ENCODE measurements around the gene TMEM259. TPM values are rescaled to one million over a fixed set of nuclear protein-coding genes. Genes with fewer than 3 reads are reported as not detected.
A peak's percentile ranks its signal among the peaks of the same experiment; 100 is the strongest.

TMEM259 gene
- total and polyA plus RNA-seq, 3 donors from 2014 or later = 164 to 405 (median 339) TPM

DNA sequence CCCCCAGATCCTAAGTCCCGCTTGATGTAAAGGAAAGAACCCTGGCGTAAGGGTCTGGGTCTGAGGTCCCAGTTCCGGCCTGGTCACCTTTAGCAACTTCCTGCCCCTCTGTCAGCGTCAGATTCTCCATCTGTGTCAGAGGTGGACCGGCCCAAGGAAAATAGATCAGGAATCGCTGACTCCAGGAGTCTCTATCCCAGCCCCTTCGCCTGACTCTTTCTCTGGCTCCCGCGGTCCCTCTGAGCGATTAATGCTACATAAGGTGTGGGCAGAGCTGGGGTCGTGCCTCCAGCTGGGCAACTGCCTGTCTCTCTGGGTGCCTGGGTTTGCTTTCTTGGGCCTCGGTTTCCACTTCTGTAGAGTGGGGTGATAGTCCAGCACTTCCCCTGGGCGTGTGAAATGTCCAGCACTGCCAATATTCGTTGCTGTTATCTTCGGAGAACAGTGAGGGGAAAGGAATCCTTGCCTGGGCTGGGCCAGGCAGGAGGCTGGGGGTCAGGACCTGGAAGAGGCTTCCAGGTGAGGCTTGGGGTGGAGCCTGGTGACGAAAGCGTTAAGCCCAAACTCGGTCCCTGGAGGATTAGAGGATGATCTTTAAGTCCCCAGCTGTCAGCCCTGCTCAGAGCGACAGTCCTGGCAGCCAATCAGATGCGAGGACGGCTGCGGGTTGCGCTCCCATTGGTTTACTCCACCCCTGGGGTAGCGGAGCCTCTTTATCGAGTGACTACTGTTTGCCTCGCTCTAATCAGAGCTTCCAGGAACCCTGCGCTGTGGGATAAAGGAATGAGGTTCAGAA, 19.8 kb upstream of the TMEM259 start:
- peak; percentile 89 for DNase-seq
- H3K27me3 ChIP-seq = no peaks in the 10 kb centered on the region
- H3K36me3 ChIP-seq (ENCODE audit: low read depth, missing control alignments) = no peaks in the 10 kb centered on the region
- WGBS, 2 donors = 1 to 4% methylated on average over 27 of the region's 27 CpGs
- peaks cover 21% of the 10 kb centered on the region for H3K4me1 ChIP-seq
- H3K9me3 ChIP-seq = no peaks in the 10 kb centered on the region
- TF ChIP-seq CTCF (IDR thresholded peaks at IDR 0.05) = no peak
- no peak for TF ChIP-seq POLR2A (IDR thresholded peaks at IDR 0.05)
- H3K4me3 ChIP-seq = peak overlapping the region; percentile 37 to 42
- intact Hi-C loops (cut with DNase I; ENCODE audit: low total_unique reads) = no loop called here
- H3K27ac ChIP-seq = no peak overlapping the region

- peak within 1 kb of the TSS; percentile 37 to 42 for H3K4me3 ChIP-seq
- no peaks in the 10 kb centered on the region for H3K9me3 ChIP-seq
- 0 to 1% methylated on average over 37 to 56 of the region's 56 CpGs for WGBS, 2 donors
- H3K27me3 ChIP-seq = no peaks in the 10 kb centered on the region
- peaks cover 21% of the 10 kb centered on the region for H3K4me1 ChIP-seq
- DNase-seq = peak; percentile 98
- TF ChIP-seq POLR2A (IDR thresholded peaks at IDR 0.05) (no peak), CTCF (IDR thresholded peaks at IDR 0.05) (peak in 1 of 3 experiments; percentile 22)
- intact Hi-C loops (cut with DNase I; ENCODE audit: low total_unique reads) = no loop called here
- no peaks in the 10 kb centered on the region for H3K36me3 ChIP-seq (ENCODE audit: low read depth, missing control alignments)
- H3K27ac ChIP-seq = no peak within 1 kb of the TSS
Measured at GRCh38 chr19:1039646-1040475, 18.9 kb upstream of the TMEM259 start, which contains the start of gene ABCA7. ABCA7 (plus strand) TSS chr19:1040107; CDS start chr19:1041362, 1,255 bp downstream.

GRCh38 chr19:1038978-1039645, 18.2 kb upstream of the TMEM259 start:
- no peaks in the 10 kb centered on the region for H3K27me3 ChIP-seq
- H3K4me3 ChIP-seq = peak overlapping the region in 1 of 2 donors; percentile 42
- peaks cover 21% of the 10 kb centered on the region for H3K4me1 ChIP-seq
- TF ChIP-seq POLR2A (IDR thresholded peaks at IDR 0.05) (no peak), CTCF (IDR thresholded peaks at IDR 0.05) (no peak)
- H3K36me3 ChIP-seq (ENCODE audit: low read depth, missing control alignments) = no peaks in the 10 kb centered on the region
- 44 to 52% methylated on average over 22 of the region's 22 CpGs for WGBS, 2 donors
- intact Hi-C loops (cut with DNase I; ENCODE audit: low total_unique reads) = no loop called here
- no peak for DNase-seq
- H3K9me3 ChIP-seq = no peaks in the 10 kb centered on the region
- H3K27ac ChIP-seq = no peak overlapping the region

- Histone ChIP-seq H3K27me3 (no peaks in the 10 kb centered on the region), H3K4me3 (no peak overlapping the region), H3K36me3 (ENCODE audit: low read depth, missing control alignments) (no peaks in the 10 kb centered on the region), H3K27ac (peak overlapping the region in 1 of 2 donors; percentile 39), H3K4me1 (peaks cover 21% of the 10 kb centered on the region), H3K9me3 (no peaks in the 10 kb centered on the region)
- 60 to 66% methylated on average over 15 to 22 of the region's 22 CpGs for WGBS, 2 donors
- no peak for DNase-seq
- TF ChIP-seq CTCF (IDR thresholded peaks at IDR 0.05) (no peak), POLR2A (IDR thresholded peaks at IDR 0.05) (no peak)
- intact Hi-C loops (cut with DNase I; ENCODE audit: low total_unique reads) = no loop called here
Measured at GRCh38 chr19:1037621-1038064, 16.7 kb upstream of the TMEM259 start.
